DMS 273 (cell line): ENCODE results near the gene ZNRF1.
"Not testable (repeated sequence)": the region's sequence is repeated elsewhere in the genome, so short reads cannot be mapped to it uniquely, and the experiment has no call there.

Source experiments
- DNase-seq: peaks from one replicate; lab custom pipeline; 2025; ENCODE audit not compliant: unreplicated experiment; lab: John Stamatoyannopoulos, UW

ZNRF1 gene

GRCh38 chr16:74998481-74999218 lies at the start of gene ZNRF1:
TSS of gene ZNRF1 (plus strand) at chr16:74999024. CDS start at chr16:74999672, 648 bp downstream.
- DNase-seq, result peak; percentile 91

- DNase-seq, result no peak
These were observed 49.5 kb upstream of the ZNRF1 start for GRCh38 chr16:74949309-74949708.

- no peak for DNase-seq
These were observed 48.3 kb upstream of the ZNRF1 start for GRCh38 chr16:74950511-74950910.

GRCh38 chr16:74951206-74951605 lies 47.6 kb upstream of the ZNRF1 start:
- DNase-seq, result no peak

GRCh38 chr16:74951681-74952080 lies 47.1 kb upstream of the ZNRF1 start:
- DNase-seq, result no peak

- DNase-seq, result no peak
These were observed 44.1 kb upstream of the ZNRF1 start for GRCh38 chr16:74954763-74955162.

GRCh38 chr16:74973304-74973703 lies 25.5 kb upstream of the ZNRF1 start:
- DNase-seq, result no peak

GRCh38 chr16:74975591-74975990 lies 23.2 kb upstream of the ZNRF1 start:
- no peak for DNase-seq

- no peak for DNase-seq
These were observed 16.6 kb upstream of the ZNRF1 start for GRCh38 chr16:74982256-74982655.

GRCh38 chr16:74984194-74984528 lies 14.7 kb upstream of the ZNRF1 start:
- no peak for DNase-seq

GRCh38 chr16:74984529-74985296 lies 14.1 kb upstream of the ZNRF1 start, which contains the start of gene WDR59:
TSS of gene WDR59 (minus strand) at chr16:74985123. CDS start at chr16:74985017, 106 bp downstream.
- peak; percentile 100 for DNase-seq

- DNase-seq, result no peak
These were observed 11.7 kb upstream of the ZNRF1 start for GRCh38 chr16:74987027-74987681.

- DNase-seq, result not testable (repeated sequence)
These were observed 9.0 kb upstream of the ZNRF1 start for GRCh38 chr16:74989864-74990263.

GRCh38 chr16:74990832-74991231 lies 8.0 kb upstream of the ZNRF1 start:
- no peak for DNase-seq

- DNase-seq, result no peak
These were observed 7.6 kb upstream of the ZNRF1 start for GRCh38 chr16:74991268-74991592.

- DNase-seq, result no peak
These were observed 7.0 kb upstream of the ZNRF1 start for GRCh38 chr16:74991593-74992403.

GRCh38 chr16:74995986-74996385 lies 2.8 kb upstream of the ZNRF1 start:
- DNase-seq, result no peak

GRCh38 chr16:74997042-74997491 lies 1.8 kb upstream of the ZNRF1 start:
- no peak for DNase-seq

- DNase-seq, result peak; percentile 81
These were observed 390 bp downstream of the ZNRF1 start for GRCh38 chr16:74999219-74999608.

- DNase-seq, result peak; percentile 70
These were observed 1.0 kb downstream of the ZNRF1 start for GRCh38 chr16:74999609-75000480.
